H1 (cell line): ENCODE data around the gene ZNF592. TPM values are rescaled to one million over a fixed set of nuclear protein-coding genes. Genes with fewer than 3 reads are reported as not detected.

Source experiments
- CTCF ChIA-PET: fragments of 300-600 bp; sonication (Branson Sonifier 250); formaldehyde crosslinking; loops from one replicate; lab custom pipeline; 2021; ENCODE audit not compliant: partially characterized antibody; lab: Charles Lee
- POLR2A ChIA-PET: fragments of 300-600 bp; sonication (Branson Sonifier 250); formaldehyde crosslinking; loops from one replicate; lab custom pipeline; 2021; ENCODE audit warnings: inconsistent platforms; ENCODE audit not compliant: partially characterized antibody; lab: Charles Lee
- DNase-seq, 2 experiments: peaks; one replicate each; pipeline versions ENCODE4 v3.0.0 to v3.0.0-alpha.2; 2010 to 2022; ENCODE audit warnings: low spot score in 2 of 2, low read depth in 1 of 2, mixed read lengths in 1 of 2
- FAIRE-seq: peaks from 2 replicates; lab custom pipeline; 2011; peaks lifted over from hg19 to GRCh38; lab: Jason Lieb, UNC
- H2AFZ ChIP-seq: 2 replicates; pipeline ENCODE4 v1.8.1; 2012; ENCODE audit warnings: low read length, inconsistent platforms
- H2AK5ac ChIP-seq: 2 replicates; pipeline ENCODE4 v1.6.1; 2013; ENCODE audit warnings: low read depth, low read length
- H2BK120ac ChIP-seq: replicated peaks from 2 replicates; pipeline ENCODE3; 2013; ENCODE audit warnings: low read depth, low read length, inconsistent platforms
- H2BK12ac ChIP-seq: 2 replicates; pipeline ENCODE4 v1.6.1; 2013; ENCODE audit warnings: low read depth, low read length
- H2BK15ac ChIP-seq: 2 replicates; pipeline ENCODE4 v1.6.1; 2013; ENCODE audit warnings: low read length
- H2BK20ac ChIP-seq: 2 replicates; pipeline ENCODE4 v1.6.1; 2013; ENCODE audit warnings: low read length
- H2BK5ac ChIP-seq: 2 replicates; pipeline ENCODE4 v1.6.1; 2013; ENCODE audit warnings: low read depth, low read length
- H3K14ac ChIP-seq: 2 replicates; pipeline ENCODE4 v1.6.1; 2013; ENCODE audit warnings: inconsistent platforms; ENCODE audit not compliant: insufficient read length
- H3K18ac ChIP-seq: 2 replicates; pipeline ENCODE4 v1.6.1; 2013; ENCODE audit warnings: low read length; ENCODE audit errors: extremely low read depth
- H3K23ac ChIP-seq: 2 replicates; pipeline ENCODE4 v1.6.1; 2013; ENCODE audit warnings: inconsistent platforms; ENCODE audit not compliant: insufficient read length
- H3K23me2 ChIP-seq: 2 replicates; pipeline ENCODE4 v1.6.1; 2013; ENCODE audit warnings: low read depth, low read length
- H3K27ac ChIP-seq: 2 replicates; pipeline ENCODE4 v1.6.1; 2011; ENCODE audit warnings: low read depth, low read length, inconsistent platforms
- H3K27me3 ChIP-seq, 4 experiments: replicated peaks in 1 of 4; 1 replicate in 1 of 4; 2 replicates in 3 of 4; pipeline versions ENCODE4 v1.6.1 to v1.8.1; 2011 to 2013; ENCODE audit warnings: low read length in 3 of 4, mild to moderate bottlenecking in 3 of 4, inconsistent platforms in 2 of 4, mixed read lengths in 2 of 4, moderate library complexity in 1 of 4; ENCODE audit not compliant: control insufficient read depth in 3 of 4, insufficient read depth in 3 of 4; ENCODE audit errors: extremely low read depth in 1 of 4
- H3K36me3 ChIP-seq, 4 experiments: 2 replicates each; pipeline versions ENCODE4 v1.6.1 to v1.8.1; 2011 to 2013; ENCODE audit warnings: mild to moderate bottlenecking in 4 of 4, low read length in 3 of 4, moderate library complexity in 2 of 4, control low read depth in 1 of 4, inconsistent platforms in 1 of 4; ENCODE audit not compliant: insufficient read depth in 4 of 4, control insufficient read depth in 2 of 4
- H3K4ac ChIP-seq: replicated peaks from 2 replicates; pipeline ENCODE3; 2013; ENCODE audit warnings: low read length, low read depth, mixed read lengths, inconsistent platforms; ENCODE audit not compliant: insufficient read length
- H3K4me1 ChIP-seq, 4 experiments: replicated peaks in 1 of 4; 1 replicate in 1 of 4; 2 replicates in 3 of 4; pipeline versions ENCODE4 v1.6.1 to v1.8.1; 2011 to 2013; ENCODE audit warnings: low read length in 3 of 4, inconsistent platforms in 2 of 4, mixed read lengths in 1 of 4; ENCODE audit not compliant: insufficient read depth in 4 of 4, control insufficient read depth in 3 of 4
- H3K4me2 ChIP-seq, 2 experiments: 2 replicates each; pipeline versions ENCODE4 v1.6.1 to v1.8.1; 2011 to 2013; ENCODE audit warnings: low read depth in 2 of 2, low read length in 2 of 2, control low read depth in 1 of 2, inconsistent platforms in 1 of 2, mild to moderate bottlenecking in 1 of 2; ENCODE audit not compliant: insufficient read depth in 1 of 2
- H3K4me3 ChIP-seq, 4 experiments: fragments of 200-600, 300-600 bp in 1 of 4; sonication (generic), shearing (Covaris generic), sonication (Bioruptor Twin) in 1 of 4; 2 replicates each; pipeline versions ENCODE4 v1.5.1 to v1.8.1; 2011 to 2016; ENCODE audit warnings: low read length in 4 of 4, low read depth in 3 of 4, control low read depth in 2 of 4, inconsistent platforms in 2 of 4, mild to moderate bottlenecking in 2 of 4, mixed read lengths in 1 of 4, moderate library complexity in 1 of 4; ENCODE audit not compliant: insufficient read depth in 2 of 4; ENCODE audit errors: extremely low read depth in 1 of 4
- H3K56ac ChIP-seq: replicated peaks from 2 replicates; pipeline ENCODE3; 2013; ENCODE audit warnings: low read depth, mild to moderate bottlenecking, mixed read lengths, low read length, inconsistent platforms; ENCODE audit not compliant: insufficient read length
- H3K79me1 ChIP-seq: 2 replicates; pipeline ENCODE4 v1.6.1; 2013; ENCODE audit warnings: low read depth, low read length, control low read depth
- H3K79me2 ChIP-seq, 2 experiments: 2 replicates each; pipeline versions ENCODE4 v1.6.1 to v1.8.1; 2012 to 2013; ENCODE audit warnings: low read length in 2 of 2, mild to moderate bottlenecking in 2 of 2, inconsistent platforms in 1 of 2; ENCODE audit not compliant: insufficient read depth in 2 of 2, control insufficient read depth in 1 of 2
- H3K9ac ChIP-seq, 4 experiments: replicated peaks in 1 of 4; 1 replicate in 1 of 4; 2 replicates in 3 of 4; pipeline versions ENCODE4 v1.6.1 to v1.8.1; 2011 to 2013; ENCODE audit warnings: low read depth in 3 of 4, low read length in 3 of 4, control low read depth in 2 of 4, mild to moderate bottlenecking in 2 of 4, moderate library complexity in 2 of 4, inconsistent platforms in 1 of 4; ENCODE audit errors: extremely low read depth in 1 of 4
- H3K9me3 ChIP-seq, 2 experiments: 2 replicates each; pipeline versions ENCODE4 v1.6.1 to v1.8.1; 2012 to 2013; ENCODE audit warnings: mild to moderate bottlenecking in 2 of 2, moderate library complexity in 2 of 2, control low read depth in 1 of 2, inconsistent platforms in 1 of 2, low read depth in 1 of 2, low read length in 1 of 2, mixed read lengths in 1 of 2; ENCODE audit not compliant: insufficient read depth in 2 of 2
- H4K20me1 ChIP-seq, 2 experiments: replicated peaks in 1 of 2; 2 replicates each; pipeline versions ENCODE3 to v1.8.1; 2011 to 2013; ENCODE audit warnings: inconsistent platforms in 2 of 2, low read length in 2 of 2, mild to moderate bottlenecking in 1 of 2; ENCODE audit not compliant: insufficient read depth in 2 of 2, control insufficient read depth in 1 of 2
- H4K5ac ChIP-seq: 2 replicates; pipeline ENCODE4 v1.6.1; 2013; ENCODE audit warnings: low read length, low read depth, mixed read lengths, inconsistent platforms; ENCODE audit not compliant: insufficient read length
- H4K8ac ChIP-seq: 2 replicates; pipeline ENCODE4 v1.8.0; 2013; ENCODE audit warnings: mild to moderate bottlenecking, moderate library complexity, low read length, inconsistent platforms; ENCODE audit not compliant: insufficient read depth; ENCODE audit errors: extremely low read depth
- H4K91ac ChIP-seq: replicated peaks from 2 replicates; pipeline ENCODE3; 2013; ENCODE audit warnings: low read length, mixed read lengths, inconsistent platforms; ENCODE audit not compliant: insufficient read length
- SIN3A ChIP-seq, 2 experiments: IDR thresholded peaks in 1 of 2; conservative IDR thresholded peaks in 1 of 2; 2 replicates each; pipeline ENCODE4 v1.6.1; 2011 to 2012; ENCODE audit warnings: low read length in 2 of 2, improper control_type of control experiment in 1 of 2, low read depth in 1 of 2, mild to moderate bottlenecking in 1 of 2
- SRF ChIP-seq: IDR thresholded peaks from 2 replicates; pipeline ENCODE4 v1.6.1; 2011; ENCODE audit warnings: mild to moderate bottlenecking, low read depth, low read length, moderate library complexity
- WGBS, 2 experiments: shearing (Covaris generic) in 1 of 2; methylation state at CpG; one replicate each; pipeline versions ENCODE4 v1.1.6 to v1.1.7; 2013 to 2015; ENCODE audit warnings: low lambda C conversion rate in 2 of 2, mixed read lengths in 2 of 2, inconsistent platforms in 1 of 2, low coverage in 1 of 2, missing lambda C conversion rate in 1 of 2; ENCODE audit not compliant: insufficient replicate concordance in 2 of 2, insufficient coverage in 1 of 2, insufficient read length in 1 of 2; ENCODE audit errors: extremely low coverage in 1 of 2, missing lambda C conversion rate in 1 of 2; 5-methylcytosine and 5-hydroxymethylcytosine counted together
- polyA plus RNA-seq, 7 experiments: library from polyadenylated mRNA; depleted of rRNA in 3 of 7; stranded (reverse) in 5 of 7; unstranded in 2 of 7; fragments of >200 nt in 5 of 7; fragments of 200-250 nt in 2 of 7; gene quantifications; 1 replicate in 5 of 7; 2 replicates in 1 of 7; 4 replicates in 1 of 7; pipeline versions ENCODE4 v1.2.1 to v1.2.3, GENCODE V29; 2011 to 2013; ENCODE audit warnings: missing spikeins in 2 of 7, mixed read lengths in 2 of 7
- total RNA-seq: library from RNA; stranded (reverse); fragmentation: NEBNext Ultra II Directional; extraction: Animal tissue kit (Norgen Biotek cat#: 25700); gene quantifications from 2 replicates; pipeline ENCODE4 v1.2.1, GENCODE V29; 2021

ZNF592 gene
- total and polyA plus RNA-seq, 2 of the 8 experiments (the other 6 are each of a cell fraction or from before 2014, with no cell fraction given): 14.2 to 33.0 TPM

DNA sequence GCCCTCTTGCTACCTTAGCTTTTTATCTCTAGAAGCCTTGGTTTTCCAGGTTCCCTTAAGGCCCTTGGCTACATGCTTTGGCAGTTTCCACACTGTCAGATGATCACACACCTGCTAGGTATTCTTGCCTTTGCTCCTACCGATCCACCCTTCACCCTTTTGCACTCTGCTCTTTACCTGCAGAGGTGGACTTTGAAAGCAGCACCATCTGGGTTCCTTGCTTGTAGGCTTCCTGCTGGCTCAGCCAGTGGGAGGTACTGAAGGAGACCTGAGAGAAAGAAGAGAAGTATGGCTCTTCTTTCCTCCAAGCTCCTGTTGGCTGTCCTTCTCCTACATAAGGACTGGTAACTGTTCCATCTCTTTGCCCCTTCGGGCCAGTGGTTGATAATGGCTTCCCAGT lies 7.3 kb upstream of the ZNF592 start:
- Histone ChIP-seq H3K9me3 (no peaks in the 10 kb centered on the region), H2BK120ac (no peak overlapping the region), H3K14ac (no peak overlapping the region), H3K4ac (no peak overlapping the region), H4K5ac (no peak overlapping the region), H3K79me1 (0 out of 2 replicates have a peak, but pooled peaks cover 2% of the 10 kb centered on the region), H2AFZ (no peak overlapping the region), H4K20me1 (no peaks in the 10 kb centered on the region), H3K18ac (no peak overlapping the region; the same call in 1 of the 2 replicates), H2BK15ac (no peak overlapping the region), H3K23ac (no peak overlapping the region), H2AK5ac (no peak overlapping the region), H4K8ac (no peak overlapping the region), H3K36me3 (no peaks in the 10 kb centered on the region), H3K79me2 (peaks cover 0 to 2% of the 10 kb centered on the region in 2 experiments; a peak in 1 of 4 replicates), H3K9ac (no peak overlapping the region), H2BK20ac (no peak overlapping the region), H2BK5ac (no peak overlapping the region), H3K23me2 (no peaks in the 10 kb centered on the region), H3K27me3 (no peaks in the 10 kb centered on the region), H2BK12ac (no peak overlapping the region), H3K4me2 (no peak overlapping the region), H3K56ac (no peak overlapping the region), H3K27ac (no peak overlapping the region), H3K4me3 (no peak overlapping the region), H4K91ac (no peak overlapping the region), H3K4me1 (no peaks in the 10 kb centered on the region)
- DNase-seq (no peak), FAIRE-seq (no peak)
- ChIA-PET CTCF (interaction anchor here (1.0 to 1.5 kb wide), 3 partner anchors 8 to 153 kb away, joined by 3 to 4 read pairs (median 3); partner anchors contain the start of gene SEC11A), POLR2A (no interaction called here)
- WGBS, 2 experiments: 89% methylated on average over 2 of the region's 2 CpGs; no CpG with 5 or more reads in 1 of the 2 experiments
- TF ChIP-seq SIN3A (conservative IDR thresholded peaks at IDR 0.05 in 1 of 2, IDR thresholded peaks at IDR 0.05 in 1 of 2; ENCODE audit: low read depth in 1 of 2, low read length in 2 of 2): no peak
- no peak for TF ChIP-seq SRF
